Liver (tissue), 9 donors: ENCODE data around the gene AMPD3. TPM values are rescaled to one million over a fixed set of nuclear protein-coding genes. Genes with fewer than 3 reads are reported as not detected.

Source experiments
- DNase-seq: peaks from one replicate; pipeline ENCODE4 v3.0.0-alpha.2; 2017; ENCODE audit warnings: low spot score
- H3K27ac ChIP-seq, 2 donors: one replicate each; pipeline ENCODE4 v1.7.0; 2013; ENCODE audit warnings: inconsistent platforms in 2 of 2, low read length in 2 of 2, control low read depth in 1 of 2, low read depth in 1 of 2, mild to moderate bottlenecking in 1 of 2
- H3K27me3 ChIP-seq, 4 donors: one replicate each; pipeline versions ENCODE4 v1.6.1 to v1.7.0; 2013; ENCODE audit warnings: low read length in 3 of 4, inconsistent platforms in 1 of 4, mild to moderate bottlenecking in 1 of 4, moderate library complexity in 1 of 4; ENCODE audit not compliant: control insufficient read depth in 4 of 4, insufficient read depth in 4 of 4
- H3K36me3 ChIP-seq, 4 donors: one replicate each; pipeline versions ENCODE4 v1.6.1 to v1.7.0; 2013; ENCODE audit warnings: low read length in 3 of 4, mild to moderate bottlenecking in 3 of 4, low read depth in 1 of 4, moderate library complexity in 1 of 4; ENCODE audit not compliant: control insufficient read depth in 4 of 4, insufficient read depth in 3 of 4
- H3K4me1 ChIP-seq, 4 donors: one replicate each; pipeline versions ENCODE4 v1.6.1 to v1.7.0; 2013; ENCODE audit warnings: low read length in 3 of 4, mild to moderate bottlenecking in 3 of 4, moderate library complexity in 1 of 4; ENCODE audit not compliant: control insufficient read depth in 4 of 4, insufficient read depth in 4 of 4
- H3K4me3 ChIP-seq, 3 donors: one replicate each; pipeline versions ENCODE4 v1.6.1 to v1.7.0; 2013; ENCODE audit warnings: low read length in 3 of 3, control low read depth in 1 of 3, low read depth in 1 of 3, mild to moderate bottlenecking in 1 of 3
- H3K9ac ChIP-seq, 2 donors: one replicate each; pipeline ENCODE4 v1.7.0; 2013; ENCODE audit warnings: low read length in 2 of 2, mild to moderate bottlenecking in 2 of 2, moderate library complexity in 2 of 2, control low read depth in 1 of 2, low read depth in 1 of 2
- H3K9me3 ChIP-seq, 4 donors: one replicate each; pipeline versions ENCODE4 v1.6.1 to v1.7.0; 2013; ENCODE audit warnings: low read length in 3 of 4; ENCODE audit not compliant: control insufficient read depth in 4 of 4
- ATF3 ChIP-seq: IDR thresholded peaks from 2 replicates; pipeline ENCODE4 v1.6.1; 2016; ENCODE audit warnings: antibody characterized with exemption
- CTCF ChIP-seq: fragments of 150-350 bp; IDR thresholded peaks from 2 replicates; pipeline ENCODE4 v1.5.1; 2017; ENCODE audit warnings: improper control_type of control experiment, low read depth, low read length; ENCODE audit not compliant: missing input control
- EGR1 ChIP-seq, 2 donors: IDR thresholded peaks; 2 replicates each; pipeline ENCODE4 v1.6.1; 2016 to 2018; ENCODE audit warnings: antibody characterized with exemption in 2 of 2, low read depth in 2 of 2
- FOXA2 ChIP-seq: IDR thresholded peaks from 2 replicates; pipeline ENCODE4 v1.6.1; 2016; ENCODE audit warnings: antibody characterized with exemption
- GABPA ChIP-seq, 2 donors: IDR thresholded peaks in 1 of 2; conservative IDR thresholded peaks in 1 of 2; 2 replicates each; pipeline ENCODE4 v1.6.1; 2016; ENCODE audit warnings: antibody characterized with exemption in 2 of 2, mild to moderate bottlenecking in 1 of 2, moderate library complexity in 1 of 2
- HNF4A ChIP-seq, 2 donors: conservative IDR thresholded peaks; 2 replicates each; pipeline ENCODE4 v1.6.1; 2016; ENCODE audit warnings: antibody characterized with exemption in 2 of 2, mild to moderate bottlenecking in 2 of 2
- HNF4G ChIP-seq: IDR thresholded peaks from 2 replicates; pipeline ENCODE4 v1.6.1; 2016; ENCODE audit warnings: antibody characterized with exemption
- JUND ChIP-seq, 2 donors: IDR thresholded peaks; 2 replicates each; pipeline ENCODE4 v1.6.1; 2016; ENCODE audit warnings: antibody characterized with exemption in 2 of 2
- MAX ChIP-seq: IDR thresholded peaks from 2 replicates; pipeline ENCODE4 v1.6.1; 2016; ENCODE audit warnings: antibody characterized with exemption
- NR2F2 ChIP-seq: IDR thresholded peaks from 2 replicates; pipeline ENCODE4 v1.6.1; 2016; ENCODE audit warnings: antibody characterized with exemption
- RAD21 ChIP-seq, 2 donors: IDR thresholded peaks; 2 replicates each; pipeline ENCODE4 v1.6.1; 2016; ENCODE audit warnings: antibody characterized with exemption in 2 of 2, mild to moderate bottlenecking in 2 of 2
- RXRA ChIP-seq, 2 donors: IDR thresholded peaks; 2 replicates each; pipeline ENCODE4 v1.6.1; 2017 to 2018; ENCODE audit warnings: antibody characterized with exemption in 2 of 2, mild to moderate bottlenecking in 1 of 2
- SP1 ChIP-seq: IDR thresholded peaks from 2 replicates; pipeline ENCODE4 v1.6.1; 2018; ENCODE audit warnings: antibody characterized with exemption, mild to moderate bottlenecking
- TAF1 ChIP-seq: conservative IDR thresholded peaks from 2 replicates; pipeline ENCODE4 v1.6.1; 2016; ENCODE audit warnings: antibody characterized with exemption, mild to moderate bottlenecking
- YY1 ChIP-seq: IDR thresholded peaks from 2 replicates; pipeline ENCODE4 v1.6.1; 2016; ENCODE audit warnings: antibody characterized with exemption, mild to moderate bottlenecking
- WGBS: extraction: QIAGEN DNeasy Blood & Tissue Kit; methylation state at CpG from one replicate; pipeline ENCODE4 v1.1.7; 2013; 5-methylcytosine and 5-hydroxymethylcytosine counted together
- polyA plus RNA-seq, 2 donors: library from polyadenylated mRNA; stranded (reverse) in 1 of 2; unstranded in 1 of 2; fragments of 200-250 nt in 1 of 2; fragments of >200 nt in 1 of 2; fragmentation: Nextera tagmentation in 1 of 2; extraction: Ambion mirVana in 1 of 2; gene quantifications; one replicate each; pipeline versions ENCODE4 v1.2.1 to v1.2.3, GENCODE V29; 2013 to 2015
- total RNA-seq, 2 donors: library from RNA; depleted of rRNA; stranded (reverse); fragments of >200 nt; gene quantifications; one replicate each; pipeline ENCODE4 v1.2.3, GENCODE V29; 2014
- TF ChIP-seq, protein P1 (sequence below): IDR thresholded peaks from 2 replicates; pipeline ENCODE4 v1.6.1; 2016; ENCODE audit warnings: antibody characterized with exemption
- donor health status: healthy.
- donor health status: healthy.
- donor health status: healthy.
- donor health status: healthy.
- donor health status: healthy.

AMPD3 gene
- total and polyA plus RNA-seq, 4 donors: 0.40 to 7.4 (median 1.1) TPM

DNA sequence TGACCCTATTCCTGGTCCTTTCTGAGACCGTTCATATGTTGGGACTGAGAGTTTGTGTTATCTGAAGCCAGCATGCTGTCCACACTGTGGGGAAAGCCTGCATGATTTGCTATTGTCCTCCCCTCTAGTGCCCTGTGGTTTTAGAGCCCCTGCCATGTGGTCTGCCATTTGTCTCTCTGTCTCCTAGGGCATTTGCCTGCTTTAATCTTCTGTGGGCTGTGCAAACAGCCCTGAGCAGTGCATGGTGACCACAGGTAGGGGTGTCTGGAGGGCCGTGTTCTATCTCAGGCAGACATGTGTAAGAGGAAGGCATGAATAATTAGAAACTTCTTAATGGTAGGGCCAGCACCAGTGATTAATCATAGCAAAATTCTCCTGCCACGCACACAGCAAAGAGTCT lies 23.0 kb downstream of the AMPD3 start:
- DNase-seq: no peak

DNA sequence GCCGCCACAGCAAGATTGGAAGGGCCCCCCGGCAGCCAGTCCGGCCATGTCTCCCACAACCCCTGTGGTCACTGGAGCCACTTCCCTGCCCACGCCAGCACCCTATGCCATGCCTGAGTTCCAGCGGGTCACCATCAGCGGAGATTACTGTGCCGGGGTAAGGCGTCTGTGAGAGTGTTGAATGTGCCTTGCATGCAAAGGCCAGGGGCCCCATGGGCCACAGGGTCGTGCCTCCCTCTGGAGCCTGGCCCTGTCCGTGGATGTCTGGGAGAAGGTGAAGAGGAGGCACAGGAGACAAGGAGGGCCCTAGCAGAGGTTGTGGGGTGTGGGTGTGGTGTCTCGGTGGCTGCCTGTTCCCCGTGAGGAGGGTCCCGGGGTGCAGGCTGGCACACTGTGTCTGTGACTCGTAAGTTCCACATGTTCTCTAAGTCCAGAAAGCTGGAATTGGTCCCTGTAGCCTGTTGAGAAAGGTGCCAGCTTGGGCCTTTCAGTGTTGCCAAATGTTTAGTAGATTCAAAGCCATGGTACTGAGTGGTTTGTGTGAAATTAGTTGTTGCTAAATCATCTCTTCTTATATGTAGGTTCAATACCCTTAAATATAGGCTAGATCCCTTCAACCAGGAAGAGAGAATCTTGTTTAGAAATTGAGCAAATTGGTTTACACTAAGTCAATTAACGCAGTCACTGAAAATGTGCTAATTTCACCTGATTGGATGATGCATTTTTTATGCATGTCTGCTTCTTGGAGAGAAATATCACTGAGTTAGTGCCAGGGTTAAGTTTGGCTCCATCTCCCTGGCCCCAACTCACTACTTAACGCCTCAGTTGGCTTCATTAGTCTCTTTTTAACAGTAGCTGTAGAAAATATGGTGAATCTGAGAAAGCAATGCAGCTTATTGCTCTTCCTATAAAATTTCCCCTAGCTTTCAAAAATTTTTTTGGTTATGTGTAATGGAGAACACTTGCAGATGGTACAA lies 23.8 kb downstream of the AMPD3 start:
- peaks cover 0 to 2% (median 0%) of the 10 kb centered on the region in 4 donors for H3K36me3 ChIP-seq
- no peaks in the 10 kb centered on the region for H3K4me1 ChIP-seq
- no peak overlapping the region for H3K27ac ChIP-seq
- no peaks in the 10 kb centered on the region for H3K27me3 ChIP-seq
- no peak overlapping the region for H3K9ac ChIP-seq
- H3K4me3 ChIP-seq: no peak overlapping the region
- no peak for TF ChIP-seq HNF4G
- no peak for TF ChIP-seq TAF1
- TF ChIP-seq JUND (IDR thresholded peaks at IDR 0.05): no peak
- no peak for TF ChIP-seq HNF4A (conservative IDR thresholded peaks at IDR 0.05)
- TF ChIP-seq, protein P1, sequence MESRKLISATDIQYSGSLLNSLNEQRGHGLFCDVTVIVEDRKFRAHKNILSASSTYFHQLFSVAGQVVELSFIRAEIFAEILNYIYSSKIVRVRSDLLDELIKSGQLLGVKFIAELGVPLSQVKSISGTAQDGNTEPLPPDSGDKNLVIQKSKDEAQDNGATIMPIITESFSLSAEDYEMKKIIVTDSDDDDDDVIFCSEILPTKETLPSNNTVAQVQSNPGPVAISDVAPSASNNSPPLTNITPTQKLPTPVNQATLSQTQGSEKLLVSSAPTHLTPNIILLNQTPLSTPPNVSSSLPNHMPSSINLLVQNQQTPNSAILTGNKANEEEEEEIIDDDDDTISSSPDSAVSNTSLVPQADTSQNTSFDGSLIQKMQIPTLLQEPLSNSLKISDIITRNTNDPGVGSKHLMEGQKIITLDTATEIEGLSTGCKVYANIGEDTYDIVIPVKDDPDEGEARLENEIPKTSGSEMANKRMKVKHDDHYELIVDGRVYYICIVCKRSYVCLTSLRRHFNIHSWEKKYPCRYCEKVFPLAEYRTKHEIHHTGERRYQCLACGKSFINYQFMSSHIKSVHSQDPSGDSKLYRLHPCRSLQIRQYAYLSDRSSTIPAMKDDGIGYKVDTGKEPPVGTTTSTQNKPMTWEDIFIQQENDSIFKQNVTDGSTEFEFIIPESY: no peak
- no peak for TF ChIP-seq YY1
- TF ChIP-seq NR2F2: no peak
- TF ChIP-seq GABPA (IDR thresholded peaks at IDR 0.05 in 1 of 2, conservative IDR thresholded peaks at IDR 0.05 in 1 of 2): no peak
- TF ChIP-seq MAX: no peak
- no peak for TF ChIP-seq ATF3
- TF ChIP-seq EGR1 (IDR thresholded peaks at IDR 0.05; ENCODE audit: low read depth in 2 of 2): no peak
- no peak for TF ChIP-seq RXRA (IDR thresholded peaks at IDR 0.05)
- 94% methylated on average over 16 of the region's 16 CpGs for WGBS
- DNase-seq: no peak
- H3K9me3 ChIP-seq: no peaks in the 10 kb centered on the region

More for the DNA sequence above, 23.0 kb downstream of the AMPD3 start:
- no peak overlapping the region for H3K4me3 ChIP-seq
- no peak overlapping the region for H3K9ac ChIP-seq
- H3K27ac ChIP-seq: no peak overlapping the region
- TF ChIP-seq JUND (IDR thresholded peaks at IDR 0.05) (no peak), NR2F2 (no peak)
- TF ChIP-seq, protein P1: no peak
- no peaks in the 10 kb centered on the region for H3K27me3 ChIP-seq
- 90% methylated on average over 3 of the region's 3 CpGs for WGBS
- H3K36me3 ChIP-seq: peaks cover 0 to 2% (median 0%) of the 10 kb centered on the region in 4 donors
- no peaks in the 10 kb centered on the region for H3K9me3 ChIP-seq
- H3K4me1 ChIP-seq: no peaks in the 10 kb centered on the region

- Histone ChIP-seq H3K27me3 (no peaks in the 10 kb centered on the region), H3K9me3 (no peaks in the 10 kb centered on the region), H3K9ac (no peak overlapping the region), H3K36me3 (peaks cover 0 to 2% (median under 1%) of the 10 kb centered on the region in 4 donors), H3K4me3 (no peak overlapping the region), H3K27ac (no peak overlapping the region), H3K4me1 (no peaks in the 10 kb centered on the region)
- 90% methylated on average over 6 of the region's 6 CpGs for WGBS
- no peak for DNase-seq
- TF ChIP-seq EGR1 (IDR thresholded peaks at IDR 0.05; ENCODE audit: low read depth in 2 of 2): no peak
- no peak for TF ChIP-seq SP1
- TF ChIP-seq TAF1: no peak
- no peak for TF ChIP-seq HNF4G
- TF ChIP-seq FOXA2: no peak
- TF ChIP-seq, protein P1: no peak
- TF ChIP-seq YY1: no peak
- no peak for TF ChIP-seq ATF3
- TF ChIP-seq CTCF: no peak
- no peak for TF ChIP-seq RAD21 (IDR thresholded peaks at IDR 0.05)
These were observed 25.0 kb downstream of the AMPD3 start for GRCh38 chr11:10480026-10480425.
